NOMO-1 treated with DMSO at 0.1 percent for 48 hours (cell line): Measurements from ENCODE around the gene DAND5.
"Not testable (repeated sequence)": the region's sequence is repeated elsewhere in the genome, so short reads cannot be mapped to it uniquely, and the experiment has no call there.

Experiments
- DNase-seq: peaks from one replicate; lab custom pipeline; 2025; ENCODE audit not compliant: unreplicated experiment; lab: John Stamatoyannopoulos, UW

DAND5 gene

GRCh38 chr19:12945479-12946091 is 23.8 kb upstream of the DAND5 start, which contains the start of gene RAD23A:
Gene RAD23A, plus strand, starts transcription at chr19:12945862. Its CDS starts 87 bp downstream, at chr19:12945949.
- DNase-seq = peak; percentile 91

- DNase-seq = peak; percentile 43
These were observed 23.2 kb upstream of the DAND5 start for GRCh38 chr19:12946092-12946721.

GRCh38 chr19:12946731-12947496 is 22.5 kb upstream of the DAND5 start:
- DNase-seq = no peak

GRCh38 chr19:12947702-12948611 is 21.4 kb upstream of the DAND5 start:
- DNase-seq = no peak

- DNase-seq = no peak
These were observed 20.6 kb upstream of the DAND5 start for GRCh38 chr19:12948612-12949362.

GRCh38 chr19:12949363-12950283 is 19.8 kb upstream of the DAND5 start:
- DNase-seq = no peak

DNA sequence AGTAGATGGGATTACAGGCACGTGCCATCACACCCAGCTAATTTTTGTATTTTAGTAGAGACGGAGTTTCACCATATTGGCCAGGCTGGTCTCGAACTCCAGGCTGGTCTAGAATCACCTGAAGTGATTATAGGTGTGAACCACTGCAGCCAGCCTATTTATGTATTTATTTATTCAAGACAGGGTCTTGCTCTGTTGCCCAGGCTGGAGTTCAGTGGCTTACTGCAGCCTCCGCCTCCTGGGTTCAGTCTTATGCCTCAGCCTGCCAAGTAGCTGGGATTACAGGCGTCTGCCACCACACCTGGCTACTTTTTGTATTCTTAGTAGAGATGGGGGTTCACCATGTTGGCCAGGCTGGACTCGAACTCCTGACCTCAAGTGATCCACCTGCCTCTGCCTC is 17.3 kb upstream of the DAND5 start:
- DNase-seq = not testable (repeated sequence)

- DNase-seq = no peak
These were observed 16.8 kb upstream of the DAND5 start for GRCh38 chr19:12952488-12953137.

- DNase-seq = no peak
These were observed 16.1 kb upstream of the DAND5 start for GRCh38 chr19:12953138-12953798.

DNA sequence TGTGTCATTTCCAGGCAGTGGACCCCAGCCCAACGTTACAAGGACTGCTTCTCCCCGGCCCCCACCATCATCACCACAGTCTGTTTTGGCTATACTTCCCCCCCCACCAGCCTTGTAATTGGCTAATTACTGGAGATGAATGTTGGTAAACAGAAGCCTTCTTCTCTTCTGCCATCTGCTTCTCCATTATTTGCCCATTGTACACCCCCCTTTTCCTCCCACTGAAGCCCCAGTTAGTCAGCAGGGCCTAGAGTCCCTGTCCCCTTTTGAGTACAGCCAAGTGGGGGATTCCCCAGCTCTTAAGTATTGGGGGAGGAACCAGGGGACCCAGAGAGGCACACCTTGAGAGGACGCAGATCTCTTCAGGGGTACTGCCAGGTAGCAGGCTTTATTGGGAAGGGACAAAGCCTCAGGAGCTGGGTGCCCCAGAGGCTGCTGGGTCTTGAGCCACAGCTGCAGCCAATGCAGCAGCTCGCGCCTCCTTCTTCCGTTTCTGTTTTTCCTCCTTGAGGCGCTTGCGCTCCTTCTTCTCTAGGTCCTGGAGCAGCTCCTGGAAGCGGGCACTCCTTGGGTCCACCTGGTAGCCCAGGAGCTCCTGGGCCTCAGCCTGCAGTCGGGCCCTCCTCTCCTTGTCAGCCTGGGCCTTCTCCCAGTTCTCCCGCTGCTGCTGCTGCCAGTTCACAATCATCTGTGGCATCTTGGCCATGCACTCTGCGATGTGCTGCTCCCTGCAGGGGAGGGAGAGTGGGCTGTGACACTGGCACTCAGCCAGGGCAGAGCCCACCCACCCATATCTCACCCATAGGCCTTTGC is 15.4 kb upstream of the DAND5 start:
- DNase-seq = no peak

DNA sequence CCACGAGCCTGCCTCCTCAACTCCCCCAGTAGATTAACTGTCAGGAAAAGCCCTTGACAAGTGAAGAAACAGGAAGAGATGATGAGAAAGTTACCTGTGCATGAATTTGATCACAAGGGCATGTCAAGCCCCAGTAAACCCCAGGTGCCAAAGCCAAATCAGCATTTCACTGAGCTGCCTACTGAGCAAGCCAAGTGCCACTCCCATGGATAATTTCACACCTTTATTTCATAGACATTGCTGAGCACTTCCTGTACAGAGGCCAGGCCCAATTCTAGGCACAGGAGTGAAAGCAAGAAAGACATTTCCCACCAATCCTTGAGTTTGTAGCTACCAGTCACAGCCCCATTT is 14.8 kb upstream of the DAND5 start:
- DNase-seq = no peak

DNA sequence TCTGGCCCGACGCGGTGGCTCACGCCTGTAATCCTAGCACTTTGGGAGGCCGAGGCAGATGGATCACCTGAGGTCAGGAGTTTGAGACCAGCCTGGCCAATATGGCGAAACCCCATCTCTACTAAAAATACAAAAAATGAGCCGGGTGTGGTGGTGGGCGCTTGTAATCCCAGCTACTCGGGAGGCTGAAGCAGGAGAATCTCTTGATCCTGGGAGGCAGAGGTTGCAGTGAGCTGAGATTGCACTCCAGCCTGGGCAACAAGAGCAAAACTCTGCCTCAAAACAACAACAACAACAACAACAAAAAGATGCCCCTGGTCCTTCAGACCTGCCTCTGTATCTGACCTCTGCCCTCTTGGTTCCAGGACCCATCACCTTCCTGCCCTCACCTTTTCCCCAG is 13.8 kb upstream of the DAND5 start:
- DNase-seq = not testable (repeated sequence)

DNA sequence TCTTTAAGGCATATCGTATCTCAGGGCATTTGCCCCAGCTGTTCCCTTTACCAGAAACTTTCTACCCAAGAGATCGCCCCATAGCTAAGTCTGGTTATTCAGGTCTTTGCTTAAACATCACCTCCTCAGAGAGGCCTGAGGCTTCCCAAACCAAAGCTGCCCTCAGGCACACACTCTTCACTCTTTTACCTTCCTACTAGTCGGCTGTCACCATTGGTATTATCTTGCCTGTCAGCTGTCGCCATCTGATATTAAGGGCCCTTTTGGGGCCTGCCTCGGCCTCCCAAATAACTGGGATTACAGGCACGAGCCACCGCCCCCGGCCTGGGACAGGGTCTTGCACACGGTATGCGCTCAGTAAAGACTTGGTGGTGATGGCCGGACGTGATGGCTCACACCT is 13.4 kb upstream of the DAND5 start:
- no peak for DNase-seq

DNA sequence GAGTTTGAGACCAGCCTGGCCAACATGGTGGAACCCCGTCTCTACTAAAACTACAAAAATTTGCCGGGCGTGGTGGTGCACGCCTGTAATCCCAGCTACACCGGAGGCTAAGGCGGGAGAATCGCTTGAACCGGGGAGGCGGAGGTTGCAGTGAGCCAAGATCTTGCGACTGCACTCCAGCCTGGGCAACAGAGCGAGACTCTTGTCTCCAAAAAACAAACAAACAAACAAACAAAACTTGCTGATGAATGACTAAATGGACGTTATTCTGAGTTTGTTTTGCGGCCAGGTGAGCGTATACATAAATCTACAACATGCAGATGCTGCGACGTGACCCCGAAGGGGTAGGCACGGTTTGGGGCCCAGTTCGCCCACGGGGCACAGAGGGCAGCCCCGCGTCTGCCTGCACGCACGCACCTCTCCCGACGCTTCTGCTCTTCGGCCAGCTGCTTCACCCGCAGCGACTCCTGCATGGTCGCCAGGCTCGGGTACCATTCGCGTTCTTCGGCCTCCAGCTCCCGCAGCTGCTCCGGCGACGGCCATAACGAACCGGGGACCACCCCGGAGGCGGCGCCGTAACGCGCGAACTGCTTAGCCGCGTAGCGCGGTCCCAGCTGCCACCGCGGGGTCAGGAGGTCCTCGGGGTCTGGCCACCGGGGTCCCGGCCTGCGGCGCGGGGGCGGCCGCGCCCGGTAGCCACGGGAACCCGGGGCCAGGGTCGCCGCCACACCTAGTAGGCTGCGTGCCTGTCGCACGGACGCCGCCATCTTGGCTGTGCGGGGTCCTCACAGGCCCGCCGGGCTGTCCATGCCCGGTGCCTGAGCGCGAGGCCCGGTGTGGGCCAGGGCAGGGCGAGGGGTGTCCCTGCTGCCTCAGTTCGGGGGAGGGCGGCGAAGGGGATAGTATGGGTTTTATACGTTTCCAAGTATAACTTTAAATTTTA is 12.7 kb upstream of the DAND5 start, which contains the start of gene GADD45GIP1:
Gene GADD45GIP1 (minus strand): TSS at position 778 of the 943 bp plus-strand sequence. CDS start 11 bp downstream, at position 767.
- DNase-seq = peak; percentile 66

GRCh38 chr19:12957389-12957952 is 11.9 kb upstream of the DAND5 start:
- not testable (repeated sequence) for DNase-seq

- no peak for DNase-seq
These were observed 9.9 kb upstream of the DAND5 start for GRCh38 chr19:12959481-12959880.
